Sigmoid colon (tissue), 4 donors: ENCODE data around the gene CDC5L.

Experiments
- POLR2AphosphoS5 ChIP-seq, 4 donors: sonication (generic); formaldehyde crosslinking; IDR thresholded peaks; one replicate each; pipeline ENCODE4 v1.6.1; 2017; ENCODE audit warnings: antibody characterized with exemption in 4 of 4
- TF ChIP-seq, protein P1 (sequence below), 4 experiments: fragments of 450-650 bp in 3 of 4; fragments of 200-600 bp in 1 of 4; IDR thresholded peaks; one replicate each; pipeline ENCODE4 v1.5.1; 2016 to 2019; ENCODE audit warnings: antibody characterized with exemption in 4 of 4, mild to moderate bottlenecking in 3 of 4, moderate library complexity in 2 of 4

DNA sequence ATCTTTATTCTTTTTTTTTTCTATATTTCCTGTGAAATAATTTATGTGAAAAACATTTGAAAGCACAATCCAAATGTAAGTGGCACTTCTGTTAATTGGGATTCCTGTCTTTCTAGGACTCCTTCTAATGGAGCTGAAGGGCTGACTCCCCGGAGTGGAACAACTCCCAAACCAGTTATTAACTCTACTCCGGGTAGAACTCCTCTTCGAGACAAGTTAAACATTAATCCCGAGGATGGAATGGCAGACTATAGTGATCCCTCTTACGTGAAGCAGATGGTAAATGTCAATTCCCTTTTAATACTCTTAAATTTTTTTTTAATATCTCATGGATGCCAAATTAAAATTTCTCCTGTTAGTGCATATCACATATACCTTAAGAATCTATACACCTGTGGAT lies 35.0 kb downstream of the CDC5L start:
- TF ChIP-seq POLR2AphosphoS5 (IDR thresholded peaks at IDR 0.05), result no peak
- TF ChIP-seq, protein P1, sequence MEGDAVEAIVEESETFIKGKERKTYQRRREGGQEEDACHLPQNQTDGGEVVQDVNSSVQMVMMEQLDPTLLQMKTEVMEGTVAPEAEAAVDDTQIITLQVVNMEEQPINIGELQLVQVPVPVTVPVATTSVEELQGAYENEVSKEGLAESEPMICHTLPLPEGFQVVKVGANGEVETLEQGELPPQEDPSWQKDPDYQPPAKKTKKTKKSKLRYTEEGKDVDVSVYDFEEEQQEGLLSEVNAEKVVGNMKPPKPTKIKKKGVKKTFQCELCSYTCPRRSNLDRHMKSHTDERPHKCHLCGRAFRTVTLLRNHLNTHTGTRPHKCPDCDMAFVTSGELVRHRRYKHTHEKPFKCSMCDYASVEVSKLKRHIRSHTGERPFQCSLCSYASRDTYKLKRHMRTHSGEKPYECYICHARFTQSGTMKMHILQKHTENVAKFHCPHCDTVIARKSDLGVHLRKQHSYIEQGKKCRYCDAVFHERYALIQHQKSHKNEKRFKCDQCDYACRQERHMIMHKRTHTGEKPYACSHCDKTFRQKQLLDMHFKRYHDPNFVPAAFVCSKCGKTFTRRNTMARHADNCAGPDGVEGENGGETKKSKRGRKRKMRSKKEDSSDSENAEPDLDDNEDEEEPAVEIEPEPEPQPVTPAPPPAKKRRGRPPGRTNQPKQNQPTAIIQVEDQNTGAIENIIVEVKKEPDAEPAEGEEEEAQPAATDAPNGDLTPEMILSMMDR (IDR thresholded peaks at IDR 0.05), result no peak
